ENCODE data around the gene ZNF282.
A peak's percentile ranks its signal among the peaks of the same experiment; 100 is the strongest.

ZNF282 gene

GRCh38 chr7:149261829-149262617 lies 66.7 kb downstream of the ZNF282 start, which contains the start of gene ZNF783 (continued):
- no peak for TF ChIP-seq TSHZ1 (tag by site-specific recombination; IDR thresholded peaks at IDR 0.05; ENCODE audit: borderline replicate concordance)
- TF ChIP-seq HOXC10 (CRISPR knock-in tag; IDR thresholded peaks at IDR 0.05): no peak
- TF ChIP-seq ZNF580 (tag by site-specific recombination; IDR thresholded peaks at IDR 0.05): no peak
- TF ChIP-seq ZNF426 (tag by site-specific recombination; IDR thresholded peaks at IDR 0.05): no peak
- peak; percentile 68 for TF ChIP-seq KLF1 (tag by site-specific recombination; IDR thresholded peaks at IDR 0.05)
- TF ChIP-seq, protein P1, sequence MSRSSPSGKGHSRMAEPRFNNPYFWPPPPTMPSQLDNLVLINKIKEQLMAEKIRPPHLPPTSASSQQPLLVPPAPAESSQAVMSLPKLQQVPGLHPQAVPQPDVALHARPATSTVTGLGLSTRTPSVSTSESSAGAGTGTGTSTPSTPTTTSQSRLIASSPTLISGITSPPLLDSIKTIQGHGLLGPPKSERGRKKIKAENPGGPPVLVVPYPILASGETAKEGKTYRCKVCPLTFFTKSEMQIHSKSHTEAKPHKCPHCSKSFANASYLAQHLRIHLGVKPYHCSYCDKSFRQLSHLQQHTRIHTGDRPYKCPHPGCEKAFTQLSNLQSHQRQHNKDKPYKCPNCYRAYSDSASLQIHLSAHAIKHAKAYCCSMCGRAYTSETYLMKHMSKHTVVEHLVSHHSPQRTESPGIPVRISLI (tag by site-specific recombination; IDR thresholded peaks at IDR 0.05): no peak
- no peak for TF ChIP-seq ATF2 (tag by site-specific recombination; IDR thresholded peaks at IDR 0.05; ENCODE audit: low read depth)
- no peak for TF ChIP-seq ZNF19 (tag by site-specific recombination; IDR thresholded peaks at IDR 0.05; ENCODE audit: low read depth)
- no peak for TF ChIP-seq ZBTB21 (tag by site-specific recombination; IDR thresholded peaks at IDR 0.05)
- TF ChIP-seq ZNF239 (tag by site-specific recombination; IDR thresholded peaks at IDR 0.05): no peak
- TF ChIP-seq ZNF585B (tag by site-specific recombination; IDR thresholded peaks at IDR 0.05): no peak
- peak; percentile 74; the same call in 1 of the 2 replicates for TF ChIP-seq ZNF785 (tag by site-specific recombination; IDR thresholded peaks at IDR 0.05)
- no peak for TF ChIP-seq ZNF2 (tag by site-specific recombination; IDR thresholded peaks at IDR 0.05)
- TF ChIP-seq ZBTB6 (tag by site-specific recombination; IDR thresholded peaks at IDR 0.05): peak; percentile 28; the same call in 1 of the 2 replicates
- no peak for TF ChIP-seq ZNF623 (tag by site-specific recombination; IDR thresholded peaks at IDR 0.05)
- TF ChIP-seq SP2 (tag by site-specific recombination; IDR thresholded peaks at IDR 0.05): peak; percentile 52
- no peak for TF ChIP-seq ZNF155 (tag by site-specific recombination; IDR thresholded peaks at IDR 0.05)
- TF ChIP-seq ZNF221 (tag by site-specific recombination; IDR thresholded peaks at IDR 0.05; ENCODE audit: borderline replicate concordance): no peak
- no peak for TF ChIP-seq ZNF24 (tag by site-specific recombination; IDR thresholded peaks at IDR 0.05)
- 0 out of 2 replicates have a peak, but pooled peaks have one; percentile 11 for TF ChIP-seq SCRT2 (tag by site-specific recombination; IDR thresholded peaks at IDR 0.05)
- no peak for TF ChIP-seq ZNF521 (tag by site-specific recombination; IDR thresholded peaks at IDR 0.05)
- TF ChIP-seq ZNF335 (tag by site-specific recombination; conservative IDR thresholded peaks at IDR 0.05): peak; percentile 20; the same call in 1 of the 2 replicates
- TF ChIP-seq ZSCAN23 (tag by site-specific recombination; IDR thresholded peaks at IDR 0.05): no peak
- TF ChIP-seq ZBTB26 (tag by site-specific recombination; optimal IDR thresholded peaks at IDR 0.05): peak; percentile 82
- TF ChIP-seq FEZF1 (tag by site-specific recombination; IDR thresholded peaks at IDR 0.05): peak; percentile 85
- no peak for TF ChIP-seq ZBTB10 (tag by site-specific recombination; IDR thresholded peaks at IDR 0.05)
- TF ChIP-seq REPIN1 (tag by site-specific recombination; IDR thresholded peaks at IDR 0.05; ENCODE audit: low read depth): no peak
- TF ChIP-seq KLF9 (tag by site-specific recombination; IDR thresholded peaks at IDR 0.05; ENCODE audit: low read depth): no peak

Data from HEK293 (cell line).